ENCODE data around the gene GGNBP2.
"Not testable (repeated sequence)": the region's sequence is repeated elsewhere in the genome, so short reads cannot be mapped to it uniquely, and the experiment has no call there.

GGNBP2 gene

GRCh38 chr17:36544307-36545076 is at the start of gene GGNBP2:
Gene GGNBP2, plus strand, starts transcription at chr17:36544919. Its CDS starts 806 bp downstream, at chr17:36545725.
- DNase-seq (ENCODE audit: low read depth in 2 of 2) = peak; percentile 79 to 86

GRCh38 chr17:36495076-36495578 is 49.6 kb upstream of the GGNBP2 start:
- DNase-seq (ENCODE audit: low read depth in 2 of 2) = no peak

- no peak for DNase-seq (ENCODE audit: low read depth in 2 of 2)
Measured at GRCh38 chr17:36496018-36496789, 48.5 kb upstream of the GGNBP2 start.

GRCh38 chr17:36498155-36498554 is 46.6 kb upstream of the GGNBP2 start:
- DNase-seq (ENCODE audit: low read depth in 2 of 2) = no peak

GRCh38 chr17:36498560-36499300 is 46.0 kb upstream of the GGNBP2 start:
- DNase-seq (ENCODE audit: low read depth in 2 of 2) = no peak

- DNase-seq (ENCODE audit: low read depth in 2 of 2) = no peak
Measured at GRCh38 chr17:36500745-36501225, 43.9 kb upstream of the GGNBP2 start.

GRCh38 chr17:36501351-36501750 is 43.4 kb upstream of the GGNBP2 start:
- no peak for DNase-seq (ENCODE audit: low read depth in 2 of 2)

- no peak for DNase-seq (ENCODE audit: low read depth in 2 of 2)
Measured at GRCh38 chr17:36501963-36502362, 42.8 kb upstream of the GGNBP2 start.

GRCh38 chr17:36503456-36504155 is 41.1 kb upstream of the GGNBP2 start:
- DNase-seq (ENCODE audit: low read depth in 2 of 2) = no peak

GRCh38 chr17:36504156-36504545 is 40.6 kb upstream of the GGNBP2 start:
- no peak for DNase-seq (ENCODE audit: low read depth in 2 of 2)

GRCh38 chr17:36505171-36505570 is 39.5 kb upstream of the GGNBP2 start:
- no peak for DNase-seq (ENCODE audit: low read depth in 2 of 2)

GRCh38 chr17:36506249-36506826 is 38.4 kb upstream of the GGNBP2 start:
- DNase-seq (ENCODE audit: low read depth in 2 of 2) = no peak

GRCh38 chr17:36506831-36507230 is 37.9 kb upstream of the GGNBP2 start:
- no peak for DNase-seq (ENCODE audit: low read depth in 2 of 2)

- DNase-seq (ENCODE audit: low read depth in 2 of 2) = no peak
Measured at GRCh38 chr17:36507266-36507665, 37.5 kb upstream of the GGNBP2 start.

- DNase-seq (ENCODE audit: low read depth in 2 of 2) = not testable (repeated sequence)
Measured at GRCh38 chr17:36508439-36508838, 36.3 kb upstream of the GGNBP2 start.

GRCh38 chr17:36509272-36509985 is 35.3 kb upstream of the GGNBP2 start:
- no peak for DNase-seq (ENCODE audit: low read depth in 2 of 2)

GRCh38 chr17:36510636-36511035 is 34.1 kb upstream of the GGNBP2 start:
- no peak for DNase-seq (ENCODE audit: low read depth in 2 of 2)

GRCh38 chr17:36511216-36511615 is 33.5 kb upstream of the GGNBP2 start:
- no peak for DNase-seq (ENCODE audit: low read depth in 2 of 2)

GRCh38 chr17:36512641-36513040 is 32.1 kb upstream of the GGNBP2 start:
- DNase-seq (ENCODE audit: low read depth in 2 of 2) = no peak

GRCh38 chr17:36514856-36515255 is 29.9 kb upstream of the GGNBP2 start:
- DNase-seq (ENCODE audit: low read depth in 2 of 2) = no peak

Data from stimulated activated CD8-positive, alpha-beta memory T cell treated with anti-CD3 and anti-CD28 coated beads, Interleukin-2, amount 100 ng/mL, for 1 hour (primary cell).